ENCODE measurements around the gene POU5F1. TPM values are rescaled to one million over a fixed set of nuclear protein-coding genes. Genes with fewer than 3 reads are reported as not detected.

The POU5F1 gene
- total and polyA plus RNA-seq, 2 of the 4 experiments (the other 2 are of a cell fraction) = not detected

DNA sequence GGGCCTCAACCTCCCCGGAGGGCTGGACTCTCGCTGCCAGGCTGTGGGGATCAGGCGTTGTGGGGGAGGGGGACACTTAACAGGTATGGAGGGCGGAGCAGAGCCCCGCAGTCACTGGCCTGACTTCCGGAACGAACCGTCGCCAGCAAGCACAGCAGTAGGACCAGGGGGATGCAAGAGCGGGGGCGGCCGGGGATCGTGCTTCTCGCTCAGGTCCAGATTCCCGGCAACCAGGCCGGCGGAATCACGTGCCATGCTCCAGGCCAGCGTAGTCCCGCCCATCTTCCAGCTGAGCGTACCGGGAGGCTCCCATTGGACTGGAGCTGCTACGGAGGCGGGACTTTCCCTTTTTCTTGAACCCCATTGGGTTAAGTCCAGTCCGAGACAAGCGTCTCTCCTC is 10.0 kb upstream of the POU5F1 start:
- Histone ChIP-seq H3K79me1 (ENCODE audit: low read depth in 1 of 2, low read length in 2 of 2) (no peaks in the 10 kb centered on the region), H3K56ac (ENCODE audit: extremely low read depth, insufficient read depth, low read length) (no peak overlapping the region), H4K8ac (ENCODE audit: low read depth in 2 of 2, low read length in 2 of 2) (peak overlapping the region in 1 of 2 experiments; percentile 25; a peak in 1 of 4 replicates), H3K27me3 (ENCODE audit: control insufficient read depth, insufficient read depth, low read length) (no peaks in the 10 kb centered on the region), H2BK5ac (ENCODE audit: low read depth, low read length, poor library complexity, severe bottlenecking) (no peak overlapping the region), H3K36me3 (ENCODE audit: control insufficient read depth, insufficient read depth, low read length) (no peaks in the 10 kb centered on the region), H3K9me1 (ENCODE audit: insufficient read depth, low read length) (peaks cover 5% of the 10 kb centered on the region; the same call in 1 of the 2 replicates), H2BK20ac (ENCODE audit: low read depth, low read length) (no peak overlapping the region), H3K14ac (replicated peaks; ENCODE audit: low read depth, low read length) (no peak overlapping the region), H2BK15ac (ENCODE audit: low read depth, low read length) (no peak overlapping the region), H2AK5ac (ENCODE audit: low read depth, low read length) (no peak overlapping the region), H3K18ac (ENCODE audit: low read depth, low read length) (no peak overlapping the region), H3K4me1 (ENCODE audit: control insufficient read depth, insufficient read depth, low read length) (peaks cover 6% of the 10 kb centered on the region), H3K9me3 (ENCODE audit: control insufficient read depth, insufficient read depth, low read length) (no peaks in the 10 kb centered on the region), H3K4ac (ENCODE audit: low read depth, low read length) (no peak overlapping the region), H3K9ac (ENCODE audit: low read depth, low read length) (no peak overlapping the region), H2BK120ac (ENCODE audit: low read depth, low read length) (no peak overlapping the region), H4K5ac (ENCODE audit: low read depth, low read length) (no peak overlapping the region), H3K4me3 (ENCODE audit: insufficient read depth, low read depth, low read length) (no peak overlapping the region), H2AFZ (replicated peaks; ENCODE audit: low read length, poor library complexity) (peak overlapping the region; percentile 81), H3K4me2 (ENCODE audit: low read depth, low read length) (no peak overlapping the region), H4K20me1 (ENCODE audit: insufficient read depth, low read length) (no peaks in the 10 kb centered on the region), H2AK9ac (replicated peaks; ENCODE audit: low read depth, low read length, poor library complexity) (peak overlapping the region; percentile 50), H4K91ac (ENCODE audit: insufficient read depth, low read depth, low read length) (no peak overlapping the region), H3K23ac (ENCODE audit: low read depth, low read length) (no peak overlapping the region), H3K27ac (ENCODE audit: insufficient read depth, low read length) (no peak overlapping the region)
- dilution Hi-C loops (cut with HindIII; ENCODE audit: low sequenced_read_pairs, unreplicated experiment) (no loop called here), intact Hi-C loops (cut with micrococcal nuclease) (no loop called here), in situ Hi-C loops (cut with MboI; ENCODE audit: low sequenced_read_pairs) (no loop called here)
- BruUV-seq (replicated peaks) = no TSS peak
- POLR2A ChIA-PET (ENCODE audit: unreplicated experiment) = no interaction called here
- CTCF ChIA-PET = no interaction called here
- ATAC-seq (ENCODE audit: low read depth) (0 out of 2 replicates have a peak, but pooled peaks have one; percentile 36), DNase-seq (no peak)
- no peak for TF ChIP-seq FOS (IDR thresholded peaks at IDR 0.05; ENCODE audit: low read depth, low read length)
- no peak for TF ChIP-seq POLR2A (IDR thresholded peaks at IDR 0.05; ENCODE audit: low read depth, low read length)
- no peak for TF ChIP-seq RFX5 (IDR thresholded peaks at IDR 0.05; ENCODE audit: low read depth, low read length)
- TF ChIP-seq CHD1 (IDR thresholded peaks at IDR 0.05; ENCODE audit: low read depth, low read length) = no peak
- no peak for TF ChIP-seq BHLHE40 (IDR thresholded peaks at IDR 0.05; ENCODE audit: low read depth, low read length)
- TF ChIP-seq, protein P1, sequence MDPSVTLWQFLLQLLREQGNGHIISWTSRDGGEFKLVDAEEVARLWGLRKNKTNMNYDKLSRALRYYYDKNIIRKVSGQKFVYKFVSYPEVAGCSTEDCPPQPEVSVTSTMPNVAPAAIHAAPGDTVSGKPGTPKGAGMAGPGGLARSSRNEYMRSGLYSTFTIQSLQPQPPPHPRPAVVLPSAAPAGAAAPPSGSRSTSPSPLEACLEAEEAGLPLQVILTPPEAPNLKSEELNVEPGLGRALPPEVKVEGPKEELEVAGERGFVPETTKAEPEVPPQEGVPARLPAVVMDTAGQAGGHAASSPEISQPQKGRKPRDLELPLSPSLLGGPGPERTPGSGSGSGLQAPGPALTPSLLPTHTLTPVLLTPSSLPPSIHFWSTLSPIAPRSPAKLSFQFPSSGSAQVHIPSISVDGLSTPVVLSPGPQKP (IDR thresholded peaks at IDR 0.05; ENCODE audit: borderline replicate concordance, low read depth, low read length) = no peak
- no peak for TF ChIP-seq MXI1 (IDR thresholded peaks at IDR 0.05; ENCODE audit: borderline replicate concordance, low read depth, low read length)
- TF ChIP-seq, protein P2, sequence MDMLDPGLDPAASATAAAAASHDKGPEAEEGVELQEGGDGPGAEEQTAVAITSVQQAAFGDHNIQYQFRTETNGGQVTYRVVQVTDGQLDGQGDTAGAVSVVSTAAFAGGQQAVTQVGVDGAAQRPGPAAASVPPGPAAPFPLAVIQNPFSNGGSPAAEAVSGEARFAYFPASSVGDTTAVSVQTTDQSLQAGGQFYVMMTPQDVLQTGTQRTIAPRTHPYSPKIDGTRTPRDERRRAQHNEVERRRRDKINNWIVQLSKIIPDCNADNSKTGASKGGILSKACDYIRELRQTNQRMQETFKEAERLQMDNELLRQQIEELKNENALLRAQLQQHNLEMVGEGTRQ (IDR thresholded peaks at IDR 0.05; ENCODE audit: low read depth, low read length) = no peak
- no peak for TF ChIP-seq MAFK (IDR thresholded peaks at IDR 0.05; ENCODE audit: low read depth, low read length)
- TF ChIP-seq RAD21 (IDR thresholded peaks at IDR 0.05; ENCODE audit: low read length) = no peak
- TF ChIP-seq SMC3 (IDR thresholded peaks at IDR 0.05; ENCODE audit: low read depth, low read length) = no peak
- no peak for TF ChIP-seq NFE2L2 (IDR thresholded peaks at IDR 0.05; ENCODE audit: low read depth, low read length)
- TF ChIP-seq CEBPB (IDR thresholded peaks at IDR 0.05; ENCODE audit: low read depth, low read length) = no peak
- 68% methylated on average over 15 of the region's 26 CpGs; no CpG with 5 or more reads in 1 of the 2 experiments for WGBS, 2 experiments (ENCODE audit: extremely low coverage in 2 of 2, insufficient read length in 1 of 2)
